CD4-positive, alpha-beta T cell treated with Interleukin-17A for 4 hours (primary cell): ENCODE measurements around the gene ADCK1.
A peak's percentile ranks its signal among the peaks of the same experiment; 100 is the strongest.
"Not testable (repeated sequence)": the region's sequence is repeated elsewhere in the genome, so short reads cannot be mapped to it uniquely, and the experiment has no call there.

Experiments
- DNase-seq: peaks from one replicate; pipeline ENCODE4 v3.0.0-alpha.2; 2020; ENCODE audit warnings: mixed read lengths

The ADCK1 gene

DNA sequence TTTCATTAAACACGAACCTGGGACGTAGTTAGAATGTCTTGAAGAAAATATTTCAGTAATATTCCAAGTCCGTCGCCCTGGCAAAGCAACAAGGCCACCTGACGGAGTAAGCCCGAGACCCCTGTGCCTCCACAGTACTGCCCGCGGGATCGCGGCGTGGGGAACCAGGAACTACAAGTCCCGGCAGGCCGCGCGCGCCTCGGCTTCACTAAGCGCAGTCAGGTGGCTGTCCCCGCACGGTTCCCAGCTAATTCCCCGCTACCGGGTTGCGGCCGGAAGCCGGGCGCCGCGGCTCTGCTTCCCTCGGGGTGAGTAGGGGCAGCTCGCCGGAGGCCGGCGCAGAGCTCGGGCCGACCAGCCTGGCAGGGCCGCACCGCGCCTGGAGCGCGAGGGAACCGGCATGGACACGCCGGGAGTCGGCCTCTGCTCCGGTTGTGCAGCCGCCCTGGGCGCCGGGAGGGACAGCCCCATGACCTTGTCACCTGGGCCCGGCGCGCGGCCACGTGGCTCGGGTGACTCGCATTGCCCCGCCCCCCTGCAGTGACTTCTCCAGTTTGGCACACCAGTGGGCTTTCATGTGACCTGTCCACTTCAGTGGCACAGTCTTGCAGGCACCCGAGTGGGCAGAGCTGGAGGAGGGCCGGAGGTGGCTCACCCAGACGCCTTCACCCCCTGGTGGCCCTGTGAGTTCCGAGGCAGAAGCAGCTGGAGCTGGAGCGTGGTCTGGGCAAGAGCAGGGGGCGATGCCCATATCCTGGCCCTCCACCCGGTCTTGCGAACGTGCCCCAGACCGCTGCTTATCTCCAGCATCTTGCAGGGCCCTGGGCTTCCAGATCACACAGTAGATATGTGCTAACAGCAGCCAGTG, at the start of gene ADCK1:
Gene ADCK1, plus strand, starts transcription at position 247 of the 868 bp plus-strand sequence. CDS start 18,870 bp downstream, outside the sequence.
- DNase-seq: peak; percentile 89

DNA sequence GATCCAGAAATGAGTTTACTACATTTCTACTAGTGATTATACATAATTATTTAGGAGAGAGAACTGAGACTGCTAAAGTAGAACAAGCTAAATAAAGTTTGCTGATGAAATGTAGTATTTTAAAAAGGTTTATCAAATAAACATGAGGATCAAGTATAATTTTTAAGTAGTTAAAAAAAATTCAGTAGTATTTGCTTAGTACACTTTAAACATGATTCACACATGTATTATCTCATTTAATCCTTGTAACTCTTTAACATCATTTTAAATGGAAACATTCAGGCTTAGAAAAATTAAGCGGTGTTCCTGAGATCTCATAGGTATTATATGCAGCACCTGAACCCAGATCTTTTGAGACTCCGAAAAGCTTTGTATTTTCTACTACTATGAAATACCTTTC, 47.6 kb upstream of the ADCK1 start:
- no peak for DNase-seq

- DNase-seq: no peak
Measured at GRCh38 chr14:77752799-77753516, 47.0 kb upstream of the ADCK1 start.

DNA sequence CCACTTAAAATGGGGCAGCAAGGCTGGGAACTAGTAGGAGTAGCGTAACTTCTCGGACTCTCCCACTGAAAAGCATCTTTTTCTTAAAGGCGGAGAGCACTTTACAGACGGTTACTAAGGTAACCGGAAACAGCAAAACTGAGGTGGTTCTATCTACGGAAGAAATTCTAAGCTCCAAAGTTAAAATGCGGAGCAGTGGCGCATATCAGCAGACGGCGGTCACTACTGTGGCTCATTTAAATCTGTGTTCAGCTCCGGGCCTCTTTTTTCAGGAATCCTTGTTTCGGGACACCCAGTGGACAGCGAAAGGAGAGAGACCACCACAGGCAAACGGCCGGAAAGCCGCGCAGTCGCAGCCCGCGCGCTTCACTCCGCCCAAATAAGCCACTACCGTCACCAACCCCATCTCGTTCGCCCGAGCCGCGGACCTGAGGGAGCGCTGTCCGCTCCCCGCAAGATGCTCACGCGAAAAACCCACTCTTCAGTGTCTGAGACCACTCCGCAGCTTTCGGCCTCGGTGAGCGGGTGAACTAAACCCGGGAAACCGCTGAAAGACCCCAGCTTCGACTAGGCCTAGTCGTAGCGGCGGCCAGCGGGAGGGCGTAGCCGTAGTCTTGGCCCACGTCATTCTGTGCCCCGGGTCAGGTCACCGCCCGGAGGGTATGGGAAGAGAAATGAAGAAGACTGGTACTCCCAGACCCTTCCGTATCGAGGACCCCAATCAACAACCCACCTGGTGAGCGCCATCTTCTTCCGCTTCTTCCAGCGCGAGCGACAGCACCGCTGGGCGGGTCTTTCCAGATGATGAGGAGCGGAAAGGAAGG, 39.3 kb upstream of the ADCK1 start, which contains the start of gene SNW1:
Gene SNW1, minus strand, starts transcription at position 776 of the 824 bp plus-strand sequence. Its CDS starts 29 bp downstream, at position 747.
- peak; percentile 91 for DNase-seq

GRCh38 chr14:77761205-77761931, 38.5 kb upstream of the ADCK1 start:
- no peak for DNase-seq

DNA sequence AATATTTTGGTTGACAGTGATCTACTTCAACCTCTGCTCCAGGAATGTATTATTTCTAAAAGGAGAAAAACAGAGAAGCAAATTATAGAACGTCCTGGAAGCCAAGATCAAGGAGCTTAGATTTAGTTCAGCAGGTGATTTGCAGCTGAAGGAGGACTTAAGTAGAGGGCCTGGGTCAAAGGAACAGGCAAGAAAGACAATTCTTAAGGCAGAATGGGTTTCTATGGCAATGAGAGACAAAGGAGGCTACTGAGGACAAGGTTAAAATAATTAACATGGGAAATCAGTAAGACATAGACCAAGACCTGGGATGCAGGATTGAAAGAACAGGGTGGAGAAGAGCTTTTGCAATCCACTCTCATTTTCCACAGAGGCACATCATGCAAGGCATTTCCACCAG, 36.6 kb upstream of the ADCK1 start:
- no peak for DNase-seq

DNA sequence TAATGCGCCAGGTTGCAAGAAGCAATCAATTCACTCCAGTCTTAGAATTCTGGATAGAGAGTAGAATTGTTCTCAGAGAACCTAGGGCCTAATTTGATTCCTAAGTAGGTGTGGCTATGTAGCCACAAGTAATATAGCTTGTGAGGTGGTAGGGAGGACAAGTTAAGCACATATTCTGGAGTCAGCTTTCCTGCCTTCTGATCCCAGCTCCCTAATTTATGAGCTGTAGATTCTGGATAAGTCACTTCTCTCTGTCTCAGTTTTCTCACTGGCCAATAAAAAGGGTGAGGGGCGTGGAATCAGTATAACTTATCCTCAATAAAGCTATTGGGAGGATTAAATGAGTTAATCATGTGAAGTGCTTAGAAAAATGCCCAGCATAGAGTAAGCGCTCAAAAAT, 35.9 kb upstream of the ADCK1 start:
- DNase-seq: no peak

DNA sequence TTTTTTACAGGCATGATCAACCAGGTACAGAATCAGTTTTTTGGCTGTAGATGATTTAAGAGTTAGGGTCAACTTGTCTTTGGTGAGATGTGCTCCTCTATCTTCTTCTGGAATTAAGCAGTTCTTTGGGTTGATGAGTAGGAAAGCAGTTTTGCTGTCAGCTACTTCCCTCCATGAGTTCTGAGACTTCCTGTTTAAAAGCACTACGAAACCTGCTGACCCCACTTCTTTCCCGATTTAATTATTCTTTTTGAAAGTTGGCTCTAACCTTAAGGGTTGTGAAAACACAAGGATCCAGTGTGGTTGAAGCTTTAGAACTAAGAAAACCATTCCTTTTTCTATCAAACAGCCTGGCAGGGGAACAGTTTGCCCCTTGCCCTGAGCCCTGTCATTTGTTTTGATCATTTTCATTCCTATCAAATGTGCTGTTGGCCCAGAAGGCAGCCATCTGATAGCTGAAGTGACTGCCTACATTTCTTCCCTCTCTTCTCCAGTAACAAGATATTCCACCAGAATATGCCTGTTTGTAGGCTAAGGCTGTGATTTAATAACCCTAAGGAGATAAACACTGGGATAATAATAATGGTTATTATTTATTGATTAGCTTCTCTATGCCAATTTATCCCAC, 31.4 kb upstream of the ADCK1 start:
- not testable (repeated sequence) for DNase-seq

- DNase-seq: not testable (repeated sequence)
Measured at GRCh38 chr14:77773966-77774365, 25.9 kb upstream of the ADCK1 start.

GRCh38 chr14:77782202-77782601, 17.7 kb upstream of the ADCK1 start:
- no peak for DNase-seq

- DNase-seq: no peak
Measured at GRCh38 chr14:77786148-77786547, 13.8 kb upstream of the ADCK1 start.

GRCh38 chr14:77790566-77791224, 9.2 kb upstream of the ADCK1 start:
- no peak for DNase-seq

- no peak for DNase-seq
Measured at GRCh38 chr14:77791225-77791600, 8.7 kb upstream of the ADCK1 start.

GRCh38 chr14:77793255-77793654, 6.7 kb upstream of the ADCK1 start:
- not testable (repeated sequence) for DNase-seq

GRCh38 chr14:77794357-77794756, 5.6 kb upstream of the ADCK1 start:
- no peak for DNase-seq

GRCh38 chr14:77799456-77799855, 453 bp upstream of the ADCK1 start:
- not testable (repeated sequence) for DNase-seq

DNA sequence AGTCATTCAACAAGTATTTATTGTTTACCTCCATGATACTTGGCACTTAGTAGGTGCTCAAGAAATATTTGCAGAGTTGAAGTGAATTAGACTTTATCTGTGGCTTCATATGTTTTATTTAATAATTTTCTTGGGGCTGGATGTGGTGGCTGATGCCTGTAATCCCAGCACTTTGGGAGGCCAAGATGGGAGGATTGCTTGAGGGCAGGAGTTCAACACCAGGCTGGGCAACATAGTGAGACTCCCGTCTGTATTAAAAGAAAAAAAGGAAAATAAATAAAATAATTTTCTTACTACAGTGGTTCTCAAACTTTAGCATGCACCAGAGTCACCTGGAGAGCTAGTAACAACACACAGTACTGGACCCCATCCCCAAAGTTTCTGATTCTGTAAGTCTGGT, 905 bp downstream of the ADCK1 start:
- DNase-seq: no peak

- DNase-seq: peak; percentile 26
Measured at GRCh38 chr14:77804592-77804991, 4.7 kb downstream of the ADCK1 start.

GRCh38 chr14:77805706-77806105, 5.8 kb downstream of the ADCK1 start:
- DNase-seq: no peak

DNA sequence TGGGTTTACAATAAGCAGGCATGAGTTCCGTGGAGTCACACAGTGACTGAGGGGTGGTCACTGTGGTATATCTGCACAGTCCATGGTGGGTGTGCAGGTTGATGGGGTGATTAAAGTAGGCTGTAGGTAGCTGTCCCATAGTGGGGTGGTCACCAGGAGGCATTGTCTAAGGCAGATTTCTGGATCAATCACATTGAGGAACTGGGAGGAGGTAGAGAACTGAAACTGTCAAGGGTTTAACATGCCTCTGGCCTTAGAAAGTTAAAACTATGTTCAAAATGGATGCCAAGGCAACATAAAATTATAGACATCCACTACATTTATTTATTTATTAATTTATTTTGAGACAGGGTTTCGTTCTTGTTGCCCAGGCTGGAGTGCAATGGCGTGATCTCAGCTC, 8.3 kb downstream of the ADCK1 start:
- no peak for DNase-seq

GRCh38 chr14:77809011-77809410, 9.1 kb downstream of the ADCK1 start:
- no peak for DNase-seq
